ENCODE data around the gene TKTL1. TPM values are rescaled to one million over a fixed set of nuclear protein-coding genes. Genes with fewer than 3 reads are reported as not detected.

Gene TKTL1
- total RNA-seq, 1 experiment from 2014 or later: not detected

DNA sequence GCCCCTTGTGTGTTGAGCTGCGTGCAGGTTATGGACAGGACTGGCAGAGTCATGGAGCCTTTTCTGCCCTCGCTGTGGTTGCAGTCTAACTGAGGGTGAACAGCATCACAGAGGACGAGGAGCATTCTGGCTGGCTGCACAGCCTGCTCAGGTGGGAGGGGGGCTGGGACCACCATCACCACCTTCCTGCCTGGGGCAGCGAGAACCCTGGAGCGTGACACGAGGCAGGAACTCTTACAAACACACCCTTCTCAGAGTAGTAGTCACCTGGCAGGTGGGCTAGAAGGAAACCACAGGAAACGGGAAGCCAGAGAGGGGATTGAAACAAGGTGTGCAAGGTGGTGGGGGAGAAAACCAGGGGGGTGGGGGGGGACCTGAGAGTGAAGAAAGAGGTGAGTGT lies 25.6 kb downstream of the TKTL1 start:
- BruUV-seq (replicated peaks): no TSS peak
- Histone ChIP-seq H3K4me2 (no peak overlapping the region), H3K36me3 (ENCODE audit: low read depth) (no peaks in the 10 kb centered on the region), H3K27me3 (ENCODE audit: insufficient read depth, low read depth) (peaks cover 24% of the 10 kb centered on the region), H3K9me3 (ENCODE audit: insufficient read depth, low read depth) (no peaks in the 10 kb centered on the region), H3K79me2 (ENCODE audit: low read depth) (no peaks in the 10 kb centered on the region), H3K27ac (no peak overlapping the region), H3K9me2 (ENCODE audit: insufficient read depth) (no peaks in the 10 kb centered on the region), H3F3A (ENCODE audit: insufficient read depth, low read depth) (no peaks in the 10 kb centered on the region), H4K20me1 (ENCODE audit: insufficient read depth) (no peaks in the 10 kb centered on the region), H2AFZ (no peak overlapping the region), H3K4me3 (no peak overlapping the region), H3K4me1 (replicated peaks; ENCODE audit: insufficient read depth) (no peaks in the 10 kb centered on the region)
- ChIA-PET POLR2A (ENCODE audit: unreplicated experiment) (no interaction called here), CTCF (no interaction called here)
- DNase-seq: no peak
- TF ChIP-seq EZH2 (IDR thresholded peaks at IDR 0.05; ENCODE audit: low read depth): no peak
- TF ChIP-seq, protein P1, sequence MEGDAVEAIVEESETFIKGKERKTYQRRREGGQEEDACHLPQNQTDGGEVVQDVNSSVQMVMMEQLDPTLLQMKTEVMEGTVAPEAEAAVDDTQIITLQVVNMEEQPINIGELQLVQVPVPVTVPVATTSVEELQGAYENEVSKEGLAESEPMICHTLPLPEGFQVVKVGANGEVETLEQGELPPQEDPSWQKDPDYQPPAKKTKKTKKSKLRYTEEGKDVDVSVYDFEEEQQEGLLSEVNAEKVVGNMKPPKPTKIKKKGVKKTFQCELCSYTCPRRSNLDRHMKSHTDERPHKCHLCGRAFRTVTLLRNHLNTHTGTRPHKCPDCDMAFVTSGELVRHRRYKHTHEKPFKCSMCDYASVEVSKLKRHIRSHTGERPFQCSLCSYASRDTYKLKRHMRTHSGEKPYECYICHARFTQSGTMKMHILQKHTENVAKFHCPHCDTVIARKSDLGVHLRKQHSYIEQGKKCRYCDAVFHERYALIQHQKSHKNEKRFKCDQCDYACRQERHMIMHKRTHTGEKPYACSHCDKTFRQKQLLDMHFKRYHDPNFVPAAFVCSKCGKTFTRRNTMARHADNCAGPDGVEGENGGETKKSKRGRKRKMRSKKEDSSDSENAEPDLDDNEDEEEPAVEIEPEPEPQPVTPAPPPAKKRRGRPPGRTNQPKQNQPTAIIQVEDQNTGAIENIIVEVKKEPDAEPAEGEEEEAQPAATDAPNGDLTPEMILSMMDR (conservative IDR thresholded peaks at IDR 0.05): no peak
- intact Hi-C loops (cut with micrococcal nuclease; ENCODE audit: unreplicated experiment): no loop called here

DNA sequence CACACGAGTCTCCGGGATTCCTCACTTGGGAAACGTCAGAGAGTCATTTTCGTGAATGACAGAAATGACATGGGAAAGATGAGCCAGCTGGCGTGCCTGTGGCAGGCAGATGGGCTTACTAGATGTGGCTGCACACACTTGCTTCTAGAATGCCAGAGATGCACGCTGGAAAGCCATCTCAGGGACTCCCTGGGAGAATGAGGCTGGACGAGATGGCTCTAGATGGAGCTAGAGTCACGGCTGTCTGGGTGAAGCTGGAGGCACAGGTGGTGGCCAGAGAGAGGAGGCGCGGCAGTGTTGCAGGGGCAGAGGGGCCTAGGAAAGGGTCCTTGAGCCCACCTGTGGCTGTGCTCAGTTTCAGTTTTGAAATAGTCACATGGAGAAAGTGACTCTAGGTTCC lies 26.0 kb downstream of the TKTL1 start:
- Histone ChIP-seq H2AFZ (no peak overlapping the region), H3F3A (ENCODE audit: insufficient read depth, low read depth) (no peaks in the 10 kb centered on the region), H3K9me3 (ENCODE audit: insufficient read depth, low read depth) (no peaks in the 10 kb centered on the region), H3K9me2 (ENCODE audit: insufficient read depth) (no peaks in the 10 kb centered on the region), H3K36me3 (ENCODE audit: low read depth) (no peaks in the 10 kb centered on the region), H4K20me1 (ENCODE audit: insufficient read depth) (no peaks in the 10 kb centered on the region), H3K27me3 (ENCODE audit: insufficient read depth, low read depth) (peaks cover 28% of the 10 kb centered on the region), H3K79me2 (ENCODE audit: low read depth) (no peaks in the 10 kb centered on the region), H3K27ac (no peak overlapping the region), H3K4me2 (no peak overlapping the region), H3K4me1 (replicated peaks; ENCODE audit: insufficient read depth) (no peaks in the 10 kb centered on the region), H3K4me3 (no peak overlapping the region)
- intact Hi-C loops (cut with micrococcal nuclease; ENCODE audit: unreplicated experiment): no loop called here
- no peak for TF ChIP-seq EZH2 (IDR thresholded peaks at IDR 0.05; ENCODE audit: low read depth)
- TF ChIP-seq, protein P1 (conservative IDR thresholded peaks at IDR 0.05): no peak
- no peak for DNase-seq
- POLR2A ChIA-PET (ENCODE audit: unreplicated experiment): no interaction called here
- BruUV-seq (replicated peaks): no TSS peak
- CTCF ChIA-PET: no interaction called here

DNA sequence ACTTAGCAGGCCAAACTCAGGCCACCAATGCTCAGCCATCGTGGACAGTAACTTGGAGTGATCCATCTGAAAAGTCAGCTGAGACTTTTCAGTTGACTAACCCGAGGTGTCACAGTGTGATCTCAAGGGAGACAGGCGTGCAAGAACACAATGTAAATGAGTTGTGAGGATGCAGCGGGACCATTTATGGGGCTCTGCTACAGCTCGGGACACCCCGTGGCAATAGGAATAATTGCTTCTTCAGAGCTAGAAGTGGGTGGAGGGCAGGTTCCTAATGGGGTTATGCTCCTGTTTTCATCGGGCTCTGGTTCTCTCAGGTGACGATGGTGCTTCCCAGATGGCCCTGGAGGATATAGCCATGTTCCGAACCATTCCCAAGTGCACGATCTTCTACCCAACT lies 27.3 kb downstream of the TKTL1 start:
- no peak overlapping the region for H3K27ac ChIP-seq
- peaks cover 29% of the 10 kb centered on the region for H3K27me3 ChIP-seq (ENCODE audit: insufficient read depth, low read depth)
- CTCF ChIA-PET: interaction anchor here (0.6 kb wide), 1 partner anchor 85 kb away, joined by 4 read pairs; no protein-coding TSS in a partner anchor
- no peak overlapping the region for H3K4me3 ChIP-seq
- TF ChIP-seq, protein P1 (conservative IDR thresholded peaks at IDR 0.05): no peak
- TF ChIP-seq EZH2 (IDR thresholded peaks at IDR 0.05; ENCODE audit: low read depth): no peak
- no peaks in the 10 kb centered on the region for H3F3A ChIP-seq (ENCODE audit: insufficient read depth, low read depth)
- no peaks in the 10 kb centered on the region for H3K79me2 ChIP-seq (ENCODE audit: low read depth)
- intact Hi-C loops (cut with micrococcal nuclease; ENCODE audit: unreplicated experiment): no loop called here
- H3K4me2 ChIP-seq: no peak overlapping the region
- no peaks in the 10 kb centered on the region for H3K4me1 ChIP-seq (replicated peaks; ENCODE audit: insufficient read depth)
- H2AFZ ChIP-seq: no peak overlapping the region
- POLR2A ChIA-PET (ENCODE audit: unreplicated experiment): no interaction called here
- no peaks in the 10 kb centered on the region for H3K9me2 ChIP-seq (ENCODE audit: insufficient read depth)
- no peak for DNase-seq
- no TSS peak for BruUV-seq (replicated peaks)
- no peaks in the 10 kb centered on the region for H3K9me3 ChIP-seq (ENCODE audit: insufficient read depth, low read depth)
- no peaks in the 10 kb centered on the region for H3K36me3 ChIP-seq (ENCODE audit: low read depth)
- no peaks in the 10 kb centered on the region for H4K20me1 ChIP-seq (ENCODE audit: insufficient read depth)

Measured in PC-9 (cell line).